Chondrocyte (in vitro differentiated cells): ENCODE measurements around the gene ZNF280B. TPM values are rescaled to one million over a fixed set of nuclear protein-coding genes. Genes with fewer than 3 reads are reported as not detected.

Experiments used
- DNase-seq: peaks from one replicate; pipeline ENCODE4 v3.0.0; 2021; ENCODE audit warnings: mixed read lengths, low spot score
- H3K27ac Mint-ChIP-seq: one replicate; pipeline ENCODE4 v1.8.0; 2021; ENCODE audit warnings: mild to moderate bottlenecking, moderate library complexity, mixed read lengths; ENCODE audit not compliant: unreplicated experiment
- H3K27me3 Mint-ChIP-seq: 2 replicates; pipeline ENCODE4 v1.8.0; 2021; ENCODE audit warnings: low read depth, mixed read lengths
- H3K36me3 Mint-ChIP-seq: 2 replicates; pipeline ENCODE4 v1.8.0; 2021; ENCODE audit warnings: low read depth, mixed read lengths
- H3K4me1 Mint-ChIP-seq: 2 replicates; pipeline ENCODE4 v1.8.0; 2021; ENCODE audit warnings: low read depth, mild to moderate bottlenecking, mixed read lengths
- H3K4me3 Mint-ChIP-seq: one replicate; pipeline ENCODE4 v1.8.0; 2021; ENCODE audit warnings: mild to moderate bottlenecking, moderate library complexity, mixed read lengths; ENCODE audit not compliant: unreplicated experiment
- H3K9me3 Mint-ChIP-seq: 2 replicates; pipeline ENCODE4 v1.8.0; 2021; ENCODE audit warnings: low read depth, mixed read lengths
- CTCF ChIP-seq: fragments of 200-600 bp; sonication (generic); IDR thresholded peaks from 2 replicates; pipeline ENCODE4 v1.5.0; 2021; ENCODE audit warnings: antibody characterized with exemption, mild to moderate bottlenecking, moderate library complexity
- total RNA-seq: library from RNA; stranded (reverse); gene quantifications from 3 replicates; pipeline ENCODE4 v1.2.1, GENCODE V29; 2021

ZNF280B gene
- total RNA-seq, 1 donor from 2014 or later, result 4.7 TPM

- no peak overlapping the region for H3K27ac Mint-ChIP-seq
- peaks cover 3% of the 10 kb centered on the region for H3K36me3 Mint-ChIP-seq
- no peak overlapping the region for H3K4me3 Mint-ChIP-seq
- H3K27me3 Mint-ChIP-seq, result peaks cover 43% of the 10 kb centered on the region
- peaks cover 17% of the 10 kb centered on the region for H3K9me3 Mint-ChIP-seq
- peaks cover 2% of the 10 kb centered on the region for H3K4me1 Mint-ChIP-seq
- DNase-seq, result no peak
- TF ChIP-seq CTCF, result no peak
These were observed 49.5 kb downstream of the ZNF280B start for GRCh38 chr22:22458896-22459588.

- no peak for DNase-seq
- TF ChIP-seq CTCF, result no peak
- Mint-ChIP-seq H3K36me3 (peaks cover 3% of the 10 kb centered on the region), H3K27ac (no peak overlapping the region), H3K27me3 (peaks cover 44% of the 10 kb centered on the region), H3K9me3 (peaks cover 17% of the 10 kb centered on the region), H3K4me1 (no peaks in the 10 kb centered on the region), H3K4me3 (no peak overlapping the region)
These were observed 50.2 kb downstream of the ZNF280B start for GRCh38 chr22:22458387-22458786.

- DNase-seq, result no peak
- H3K4me1 Mint-ChIP-seq, result no peaks in the 10 kb centered on the region
- H3K27me3 Mint-ChIP-seq, result peaks cover 51% of the 10 kb centered on the region
- no peak overlapping the region for H3K27ac Mint-ChIP-seq
- no peak for TF ChIP-seq CTCF
- no peak overlapping the region for H3K4me3 Mint-ChIP-seq
- peaks cover 21% of the 10 kb centered on the region for H3K9me3 Mint-ChIP-seq
- peaks cover 3% of the 10 kb centered on the region for H3K36me3 Mint-ChIP-seq
These were observed 53.5 kb downstream of the ZNF280B start for GRCh38 chr22:22454997-22455396.

GRCh38 chr22:22452996-22453686 lies 55.4 kb downstream of the ZNF280B start:
- no peak for TF ChIP-seq CTCF
- Mint-ChIP-seq H3K27me3 (peaks cover 64% of the 10 kb centered on the region), H3K9me3 (peaks cover 9% of the 10 kb centered on the region), H3K4me1 (no peaks in the 10 kb centered on the region), H3K27ac (no peak overlapping the region), H3K36me3 (no peaks in the 10 kb centered on the region), H3K4me3 (no peak overlapping the region)
- no peak for DNase-seq

GRCh38 chr22:22452211-22452610 lies 56.3 kb downstream of the ZNF280B start:
- no peak overlapping the region for H3K4me3 Mint-ChIP-seq
- no peak for TF ChIP-seq CTCF
- peaks cover 4% of the 10 kb centered on the region for H3K9me3 Mint-ChIP-seq
- H3K27me3 Mint-ChIP-seq, result peaks cover 69% of the 10 kb centered on the region
- no peaks in the 10 kb centered on the region for H3K36me3 Mint-ChIP-seq
- no peaks in the 10 kb centered on the region for H3K4me1 Mint-ChIP-seq
- no peak overlapping the region for H3K27ac Mint-ChIP-seq
- no peak for DNase-seq
